Activated CD4-positive, alpha-beta T cell treated with anti-CD3 and anti-CD28 coated beads for 36 hours (primary cell): ENCODE results near the gene CXCL1. TPM values are rescaled to one million over a fixed set of nuclear protein-coding genes. Genes with fewer than 3 reads are reported as not detected.

Source experiments
- ATAC-seq: fragments of 200-7000 bp; cut with Tn5 transposase; one replicate; pipeline ENCODE4 v1.10.0; 2021; ENCODE audit warnings: mild to moderate bottlenecking, moderate library complexity
- CTCF ChIA-PET: fragments of 350-600 bp; sonication (Branson Sonifier 250); formaldehyde crosslinking; loops from one replicate; lab custom pipeline; 2021; ENCODE audit warnings: antibody characterized with exemption; lab: Charles Lee
- POLR2A ChIA-PET: fragments of 350-600 bp; sonication (Branson Sonifier 250); formaldehyde crosslinking; loops from one replicate; lab custom pipeline; 2021; ENCODE audit warnings: antibody characterized with exemption, inconsistent platforms; lab: Charles Lee
- DNase-seq: peaks from one replicate; pipeline ENCODE4 v3.0.0-alpha.2; 2020
- H3K27ac Mint-ChIP-seq: one replicate; pipeline ENCODE4 v1.8.0; 2021; ENCODE audit warnings: mixed read lengths
- H3K27me3 Mint-ChIP-seq: one replicate; pipeline ENCODE4 v1.8.0; 2021; ENCODE audit warnings: mixed read lengths
- H3K36me3 Mint-ChIP-seq: one replicate; pipeline ENCODE4 v1.8.0; 2021; ENCODE audit warnings: low read depth, mixed read lengths
- H3K4me1 Mint-ChIP-seq: one replicate; pipeline ENCODE4 v1.8.0; 2021; ENCODE audit warnings: mixed read lengths
- H3K4me3 Mint-ChIP-seq: one replicate; pipeline ENCODE4 v1.8.0; 2021; ENCODE audit warnings: mild to moderate bottlenecking, moderate library complexity, mixed read lengths
- H3K9me3 Mint-ChIP-seq: one replicate; pipeline ENCODE4 v1.8.0; 2021; ENCODE audit warnings: low read depth, mixed read lengths
- intact Hi-C, 2 experiments: fragments of 100-400 bp; cut with DNase I in 1 of 2; cut with micrococcal nuclease in 1 of 2; formaldehyde crosslinking; loops; one replicate each; pipeline versions ENCODE4 v1.14.2 to v1.15.1; 2022 to 2024; cut with DNase I, micrococcal nuclease
- total RNA-seq, 2 experiments: library from RNA; stranded (reverse); gene quantifications; one replicate each; pipeline ENCODE4 v1.2.3, GENCODE V29; 2021

Gene CXCL1
- total RNA-seq, result not detected

GRCh38 chr4:73869130-73870055, at the start of gene CXCL1:
Gene CXCL1, plus strand, starts transcription at chr4:73869393. Its CDS starts 78 bp downstream, at chr4:73869471.
- peak within 1 kb of the TSS; percentile 32 for H3K4me3 Mint-ChIP-seq
- DNase-seq (peak; percentile 16), ATAC-seq (no peak)
- peaks cover 29% of the 10 kb centered on the region for H3K27me3 Mint-ChIP-seq
- H3K36me3 Mint-ChIP-seq, result no peaks in the 10 kb centered on the region
- H3K9me3 Mint-ChIP-seq, result no peaks in the 10 kb centered on the region
- CTCF ChIA-PET, result no interaction called here
- POLR2A ChIA-PET, result no interaction called here
- intact Hi-C loops, result loop anchor here in 1 of 2 experiments (10.0 kb wide), 1 partner anchor 205 kb away; no protein-coding TSS in a partner anchor
- no peaks in the 10 kb centered on the region for H3K4me1 Mint-ChIP-seq
- H3K27ac Mint-ChIP-seq, result no peak within 1 kb of the TSS

- H3K27me3 Mint-ChIP-seq, result no peaks in the 10 kb centered on the region
- H3K9me3 Mint-ChIP-seq, result no peaks in the 10 kb centered on the region
- H3K36me3 Mint-ChIP-seq, result no peaks in the 10 kb centered on the region
- H3K4me1 Mint-ChIP-seq, result no peaks in the 10 kb centered on the region
- no peak overlapping the region for H3K4me3 Mint-ChIP-seq
- ChIA-PET CTCF (no interaction called here), POLR2A (no interaction called here)
- H3K27ac Mint-ChIP-seq, result no peak overlapping the region
- ATAC-seq, result no peak
- intact Hi-C loops, result no loop called here
- DNase-seq, result no peak
Measured at GRCh38 chr4:73821325-73821724, 47.9 kb upstream of the CXCL1 start.

- ATAC-seq, result no peak
- no peaks in the 10 kb centered on the region for H3K36me3 Mint-ChIP-seq
- CTCF ChIA-PET, result no interaction called here
- no peaks in the 10 kb centered on the region for H3K27me3 Mint-ChIP-seq
- H3K4me1 Mint-ChIP-seq, result no peaks in the 10 kb centered on the region
- no peak overlapping the region for H3K4me3 Mint-ChIP-seq
- POLR2A ChIA-PET, result no interaction called here
- intact Hi-C loops, result no loop called here
- DNase-seq, result no peak
- H3K27ac Mint-ChIP-seq, result no peak overlapping the region
- H3K9me3 Mint-ChIP-seq, result peaks cover 7% of the 10 kb centered on the region
Measured at GRCh38 chr4:73822389-73822788, 46.8 kb upstream of the CXCL1 start.

GRCh38 chr4:73822812-73823504, 46.2 kb upstream of the CXCL1 start:
- Mint-ChIP-seq H3K27ac (no peak overlapping the region), H3K4me1 (no peaks in the 10 kb centered on the region), H3K9me3 (peaks cover 8% of the 10 kb centered on the region), H3K4me3 (no peak overlapping the region), H3K36me3 (no peaks in the 10 kb centered on the region), H3K27me3 (no peaks in the 10 kb centered on the region)
- ATAC-seq (no peak), DNase-seq (no peak)
- intact Hi-C loops, result no loop called here
- CTCF ChIA-PET, result no interaction called here
- POLR2A ChIA-PET, result no interaction called here

- DNase-seq, result no peak
Measured at GRCh38 chr4:73823760-73824159, 45.4 kb upstream of the CXCL1 start.

GRCh38 chr4:73828956-73829355, 40.2 kb upstream of the CXCL1 start:
- DNase-seq (no peak), ATAC-seq (no peak)
- CTCF ChIA-PET, result no interaction called here
- H3K4me3 Mint-ChIP-seq, result no peak overlapping the region
- no peaks in the 10 kb centered on the region for H3K27me3 Mint-ChIP-seq
- no peaks in the 10 kb centered on the region for H3K36me3 Mint-ChIP-seq
- peaks cover 8% of the 10 kb centered on the region for H3K9me3 Mint-ChIP-seq
- POLR2A ChIA-PET, result no interaction called here
- no peak overlapping the region for H3K27ac Mint-ChIP-seq
- H3K4me1 Mint-ChIP-seq, result no peaks in the 10 kb centered on the region
- intact Hi-C loops, result no loop called here

More at GRCh38 chr4:73823760-73824159, 45.4 kb upstream of the CXCL1 start:
- ATAC-seq, result no peak
- intact Hi-C loops, result no loop called here
- ChIA-PET CTCF (no interaction called here), POLR2A (no interaction called here)
- Mint-ChIP-seq H3K4me1 (no peaks in the 10 kb centered on the region), H3K27me3 (no peaks in the 10 kb centered on the region), H3K4me3 (no peak overlapping the region), H3K27ac (no peak overlapping the region), H3K36me3 (no peaks in the 10 kb centered on the region), H3K9me3 (peaks cover 8% of the 10 kb centered on the region)

GRCh38 chr4:73831569-73831968, 37.6 kb upstream of the CXCL1 start:
- Mint-ChIP-seq H3K4me3 (no peak overlapping the region), H3K27me3 (peaks cover 2% of the 10 kb centered on the region), H3K36me3 (no peaks in the 10 kb centered on the region), H3K4me1 (no peaks in the 10 kb centered on the region), H3K9me3 (peaks cover 8% of the 10 kb centered on the region), H3K27ac (no peak overlapping the region)
- ChIA-PET POLR2A (no interaction called here), CTCF (no interaction called here)
- ATAC-seq, result no peak
- intact Hi-C loops, result no loop called here
- no peak for DNase-seq

GRCh38 chr4:73832651-73833237, 36.4 kb upstream of the CXCL1 start:
- peaks cover 2% of the 10 kb centered on the region for H3K9me3 Mint-ChIP-seq

GRCh38 chr4:73836373-73837279, 32.6 kb upstream of the CXCL1 start, which contains the start of gene CXCL6:
Gene CXCL6, plus strand, starts transcription at chr4:73836678. Its CDS starts 73 bp downstream, at chr4:73836751.
- H3K4me1 Mint-ChIP-seq, result peaks cover 4% of the 10 kb centered on the region
- H3K27ac Mint-ChIP-seq, result no peak within 1 kb of the TSS
- DNase-seq (peak; percentile 4), ATAC-seq (no peak)
- POLR2A ChIA-PET, result no interaction called here
- CTCF ChIA-PET, result no interaction called here
- no peaks in the 10 kb centered on the region for H3K9me3 Mint-ChIP-seq
- no peaks in the 10 kb centered on the region for H3K36me3 Mint-ChIP-seq
- no peak within 1 kb of the TSS for H3K4me3 Mint-ChIP-seq
- H3K27me3 Mint-ChIP-seq, result peaks cover 18% of the 10 kb centered on the region
- intact Hi-C loops, result no loop called here

More at GRCh38 chr4:73832651-73833237, 36.4 kb upstream of the CXCL1 start:
- POLR2A ChIA-PET, result no interaction called here
- Mint-ChIP-seq H3K36me3 (no peaks in the 10 kb centered on the region), H3K4me1 (peaks cover 4% of the 10 kb centered on the region), H3K27me3 (peaks cover 10% of the 10 kb centered on the region), H3K27ac (no peak overlapping the region), H3K4me3 (no peak overlapping the region)
- ATAC-seq, result no peak
- CTCF ChIA-PET, result no interaction called here
- DNase-seq, result no peak
- intact Hi-C loops, result no loop called here

GRCh38 chr4:73839071-73839470, 30.1 kb upstream of the CXCL1 start:
- H3K9me3 Mint-ChIP-seq, result no peaks in the 10 kb centered on the region

GRCh38 chr4:73839715-73840114, 29.5 kb upstream of the CXCL1 start:
- Mint-ChIP-seq H3K36me3 (no peaks in the 10 kb centered on the region), H3K9me3 (no peaks in the 10 kb centered on the region), H3K27me3 (peaks cover 20% of the 10 kb centered on the region), H3K4me1 (peaks cover 4% of the 10 kb centered on the region), H3K27ac (no peak overlapping the region), H3K4me3 (no peak overlapping the region)
- intact Hi-C loops, result no loop called here
- ChIA-PET CTCF (no interaction called here), POLR2A (no interaction called here)
- ATAC-seq (no peak), DNase-seq (no peak)

More at GRCh38 chr4:73839071-73839470, 30.1 kb upstream of the CXCL1 start:
- intact Hi-C loops, result no loop called here
- POLR2A ChIA-PET, result no interaction called here
- DNase-seq, result no peak
- Mint-ChIP-seq H3K4me1 (peaks cover 4% of the 10 kb centered on the region), H3K27me3 (peaks cover 18% of the 10 kb centered on the region), H3K36me3 (no peaks in the 10 kb centered on the region), H3K4me3 (no peak overlapping the region), H3K27ac (no peak overlapping the region)
- CTCF ChIA-PET, result no interaction called here
- no peak for ATAC-seq
